GM21526 (cell line): Measurements from ENCODE around the gene SETD5.
"Not testable (repeated sequence)": the region's sequence is repeated elsewhere in the genome, so short reads cannot be mapped to it uniquely, and the experiment has no call there.

Experiments used
- ATAC-seq: cut with Tn5 transposase; IDR thresholded peaks from one replicate; pipeline ENCODE4 v1.9.1; 2021; ENCODE audit warnings: moderate library complexity; ENCODE audit not compliant: unreplicated experiment, low FRiP score

Gene SETD5

DNA sequence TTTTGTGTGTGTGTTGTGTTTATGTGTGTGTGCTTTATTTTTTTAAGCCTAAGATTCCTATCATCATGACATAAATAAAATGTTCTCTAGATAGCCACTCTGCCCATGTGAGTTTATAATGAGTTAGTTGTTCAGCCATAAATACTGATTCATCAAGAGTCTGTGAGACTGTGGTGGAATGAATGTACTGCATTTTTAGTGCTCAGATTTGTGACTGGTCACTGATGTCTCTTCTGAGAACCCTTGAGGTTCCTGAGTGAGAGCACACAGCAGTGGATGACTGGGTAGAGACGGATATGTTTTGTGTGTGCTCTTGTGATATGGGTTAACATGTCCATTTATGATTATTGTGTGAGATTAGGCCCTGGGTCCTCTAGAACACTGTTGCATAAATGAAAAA is 51.2 kb downstream of the SETD5 start:
- ATAC-seq, result no peak

DNA sequence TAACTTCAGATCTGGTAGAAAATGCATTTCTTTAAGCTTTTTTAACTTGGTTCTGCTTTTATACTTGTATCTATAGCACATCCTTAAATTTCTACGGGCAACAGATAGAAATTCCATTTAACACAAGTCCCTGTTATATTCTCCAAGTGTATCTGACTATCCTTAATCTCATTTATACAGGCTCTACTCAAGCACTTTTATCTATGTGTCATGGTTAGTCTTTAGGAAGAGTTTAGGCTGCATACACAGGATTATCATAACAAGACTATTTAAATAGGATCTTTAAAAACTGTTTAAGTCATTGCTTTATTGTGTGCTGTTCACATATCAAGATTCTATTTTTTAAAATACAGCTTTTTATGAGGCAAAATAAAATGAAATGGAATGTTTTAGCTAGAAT is 52.7 kb downstream of the SETD5 start:
- ATAC-seq, result no peak

DNA sequence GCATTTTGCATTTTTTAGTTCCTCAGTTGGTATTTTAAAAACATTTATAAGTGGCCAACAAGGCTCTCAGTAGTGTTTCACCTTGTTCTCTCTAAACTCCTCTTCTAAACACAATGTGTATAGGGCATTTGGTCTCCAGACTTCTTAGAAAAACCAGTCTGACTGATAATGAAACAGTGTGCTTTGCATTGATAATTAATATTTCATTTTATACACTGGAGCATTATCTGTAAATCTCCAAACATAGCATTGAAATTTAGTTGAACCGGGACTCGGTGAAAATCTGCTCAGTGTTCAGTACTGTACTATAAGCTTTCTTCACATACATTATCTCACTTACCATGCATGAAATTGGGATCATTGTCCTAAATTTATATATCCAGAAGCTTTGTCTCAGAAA is 53.6 kb downstream of the SETD5 start:
- no peak for ATAC-seq

DNA sequence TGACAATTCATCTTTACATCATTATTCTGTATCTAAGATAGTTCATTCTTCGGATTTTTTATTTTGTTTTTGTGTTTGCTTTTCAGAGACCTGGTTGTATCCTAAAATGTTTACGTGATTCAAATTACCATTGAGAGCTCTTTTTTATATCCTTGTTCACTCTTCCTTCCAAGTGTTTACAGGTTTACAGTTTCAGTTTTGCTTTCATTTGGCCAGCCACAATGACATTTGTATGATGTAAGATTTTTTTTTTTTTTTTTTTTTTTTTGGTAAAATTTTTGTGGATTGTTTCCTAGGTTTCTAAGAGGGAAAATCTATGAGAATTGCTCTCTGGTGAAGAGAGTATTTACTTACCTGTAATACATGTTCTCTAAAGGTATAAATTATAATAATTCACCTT is 55.0 kb downstream of the SETD5 start:
- ATAC-seq, result no peak

DNA sequence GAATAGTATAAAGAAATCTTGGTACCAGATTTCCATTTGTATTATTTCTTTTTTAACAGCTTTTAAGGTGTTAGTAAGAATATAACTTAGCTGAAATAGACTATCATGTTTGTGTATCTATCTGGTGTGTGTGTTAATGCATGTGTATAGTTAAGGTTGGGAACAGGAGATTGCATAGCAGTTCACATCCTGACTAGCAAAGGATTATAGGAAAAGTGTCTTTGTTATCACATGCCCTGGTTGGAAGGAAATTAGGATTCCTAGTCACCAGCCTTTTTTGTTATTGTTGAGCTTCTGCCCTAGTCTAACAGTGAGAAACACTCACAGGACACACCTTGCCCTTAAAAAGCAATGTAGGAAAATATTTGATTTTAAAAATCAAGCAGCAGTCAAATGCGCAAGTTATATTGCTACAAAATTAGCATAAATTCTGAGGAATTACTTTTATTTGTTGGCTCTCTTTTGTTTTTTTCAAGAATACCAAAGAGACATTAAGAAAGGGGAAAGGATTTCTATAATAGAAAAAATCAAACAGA is 58.2 kb downstream of the SETD5 start:
- ATAC-seq, result no peak

DNA sequence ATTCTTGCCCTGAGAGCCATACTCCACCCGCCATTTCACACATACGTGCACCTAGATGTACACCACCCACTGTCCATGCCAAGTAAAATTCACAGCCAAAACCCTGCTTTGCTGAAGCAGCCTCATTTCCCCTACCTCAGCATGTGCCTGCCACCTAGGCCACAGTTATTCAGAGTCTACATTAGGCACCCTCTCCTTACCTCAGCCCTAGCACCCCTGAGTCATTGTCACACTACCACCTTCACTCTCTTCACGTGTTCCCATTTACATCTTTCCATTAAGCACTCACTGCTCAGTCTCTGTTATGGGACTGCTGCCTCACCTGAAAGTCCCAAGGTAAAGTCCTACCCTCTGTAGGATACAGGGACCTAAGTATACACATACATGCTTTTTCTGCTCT is 70.0 kb downstream of the SETD5 start:
- ATAC-seq, result no peak

GRCh38 chr3:9468460-9468859 is 71.0 kb downstream of the SETD5 start:
- ATAC-seq, result no peak

GRCh38 chr3:9469986-9470385 is 72.6 kb downstream of the SETD5 start:
- ATAC-seq, result no peak

GRCh38 chr3:9473496-9474065 is 76.2 kb downstream of the SETD5 start:
- ATAC-seq, result no peak

GRCh38 chr3:9474482-9474881 is 77.1 kb downstream of the SETD5 start:
- ATAC-seq, result no peak

DNA sequence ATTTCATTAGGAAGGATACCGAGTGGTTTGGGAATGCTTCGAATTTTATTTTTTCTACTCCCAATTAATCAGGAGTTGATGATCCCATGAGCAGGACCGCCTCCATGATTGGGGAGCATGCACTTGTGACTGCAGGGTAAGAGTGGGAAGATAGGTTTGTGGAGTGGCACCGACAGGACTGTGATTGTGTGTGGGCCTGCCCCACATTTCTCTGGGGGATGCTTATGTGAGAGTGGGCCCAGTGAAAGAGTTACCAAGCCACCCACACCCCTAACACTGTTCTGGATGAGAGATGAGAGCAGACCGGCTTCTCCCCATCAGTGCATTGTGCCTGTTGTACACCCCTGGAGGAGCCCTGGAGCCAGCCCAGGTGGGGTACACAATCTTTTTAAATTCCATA is 79.5 kb downstream of the SETD5 start:
- no peak for ATAC-seq

DNA sequence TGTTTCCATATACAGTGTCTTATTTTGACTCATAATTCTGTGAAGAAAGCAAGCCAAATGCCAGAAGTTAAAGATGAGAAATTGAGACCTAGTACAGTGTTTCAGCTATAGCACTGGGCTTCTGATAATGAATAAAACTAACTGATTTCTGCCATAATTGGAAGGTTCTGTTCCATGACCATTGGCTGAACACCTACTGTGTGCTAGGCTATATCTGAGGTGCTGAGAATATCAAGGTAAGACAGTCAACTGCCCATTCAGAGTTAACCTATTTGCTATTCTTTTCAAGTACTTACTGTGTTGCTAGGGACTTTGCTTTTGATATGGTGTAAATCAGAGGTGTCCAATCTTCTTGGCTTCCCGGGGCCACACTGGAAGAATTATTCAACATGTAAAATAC is 82.8 kb downstream of the SETD5 start:
- ATAC-seq, result no peak

GRCh38 chr3:9485248-9485647 is 87.8 kb downstream of the SETD5 start:
- no peak for ATAC-seq

- no peak for ATAC-seq
These were observed 94.1 kb downstream of the SETD5 start for GRCh38 chr3:9491506-9491905.

DNA sequence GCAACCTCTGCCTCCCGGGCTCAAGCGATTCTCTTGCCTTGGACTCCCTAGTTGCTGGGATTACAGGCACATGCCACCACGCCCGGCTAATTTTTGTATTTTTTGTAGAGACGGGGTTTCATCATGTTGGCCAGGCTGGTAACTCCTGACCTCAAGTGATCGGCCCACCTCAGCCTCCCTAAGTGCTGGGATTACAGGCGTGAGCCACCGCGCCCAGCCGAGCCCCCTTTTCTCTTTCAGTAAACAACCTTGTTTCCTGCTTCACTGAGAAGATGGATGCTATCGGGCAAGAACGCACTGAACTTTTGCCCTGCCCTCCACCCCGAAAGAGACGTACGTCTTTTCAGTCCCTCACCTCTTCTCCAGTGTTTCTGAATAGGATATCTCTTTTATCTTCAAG is 96.6 kb downstream of the SETD5 start:
- not testable (repeated sequence) for ATAC-seq

- no peak for ATAC-seq
These were observed 99.5 kb downstream of the SETD5 start for GRCh38 chr3:9496893-9497292.

GRCh38 chr3:9497821-9498565 is 100.6 kb downstream of the SETD5 start:
- ATAC-seq, result no peak

GRCh38 chr3:9498781-9499180 is 101.4 kb downstream of the SETD5 start:
- ATAC-seq, result no peak

- ATAC-seq, result no peak
These were observed 102.2 kb downstream of the SETD5 start for GRCh38 chr3:9499455-9500107.

DNA sequence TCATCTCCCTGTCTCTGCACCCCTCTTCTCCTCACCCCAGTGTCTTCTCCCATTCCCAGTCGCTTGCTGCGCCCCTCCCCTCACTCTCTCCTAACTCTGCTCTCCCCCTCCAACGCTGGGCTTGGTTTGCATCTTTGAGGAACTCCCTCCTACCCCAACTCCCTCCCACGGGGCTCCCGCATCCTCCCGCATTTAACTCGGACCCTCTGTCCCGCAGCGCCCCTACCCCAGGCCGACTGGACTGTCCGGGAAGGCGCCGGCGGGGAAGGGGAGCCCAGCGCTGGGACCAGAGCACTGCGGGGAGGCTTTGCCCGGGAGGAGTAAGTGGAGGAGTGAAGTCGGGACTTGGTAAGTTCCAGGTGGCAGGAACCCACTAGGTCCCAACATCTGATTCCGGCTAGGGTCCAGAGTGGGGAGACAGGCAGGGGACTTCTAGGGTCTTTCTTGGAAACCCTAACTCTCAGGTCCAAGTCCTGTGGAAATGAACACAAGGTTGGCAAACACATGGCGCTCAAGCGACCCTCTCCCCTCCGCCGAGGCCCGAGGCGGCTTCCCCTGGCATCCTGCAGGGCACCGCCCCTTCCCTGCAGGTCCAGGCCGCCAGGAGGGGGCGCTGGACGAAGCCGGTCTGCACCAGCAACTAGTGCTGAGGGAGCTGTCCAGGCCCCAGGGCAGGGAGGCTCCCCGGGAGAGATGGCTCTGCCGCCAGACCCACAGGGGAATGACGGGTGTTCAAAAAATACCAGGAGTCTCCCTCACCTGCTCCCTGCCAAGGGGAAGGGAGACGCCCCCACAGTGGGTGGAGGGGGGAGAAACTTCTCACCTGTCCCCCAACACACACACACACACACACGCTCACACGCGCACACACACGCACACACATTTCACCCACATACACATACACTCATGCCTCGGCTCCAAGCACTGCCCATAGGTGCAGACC is 103.0 kb downstream of the SETD5 start:
- no peak for ATAC-seq

GRCh38 chr3:9501226-9501625 is 103.8 kb downstream of the SETD5 start:
- no peak for ATAC-seq
